GM19372 (cell line): ENCODE data around the gene VCAM1.
"Not testable (repeated sequence)": the region's sequence is repeated elsewhere in the genome, so short reads cannot be mapped to it uniquely, and the experiment has no call there.

Experiments
- ATAC-seq: cut with Tn5 transposase; IDR thresholded peaks from one replicate; pipeline ENCODE4 v1.9.1; 2021; ENCODE audit warnings: mild to moderate bottlenecking, low read depth, moderate library complexity; ENCODE audit not compliant: unreplicated experiment

Gene VCAM1

DNA sequence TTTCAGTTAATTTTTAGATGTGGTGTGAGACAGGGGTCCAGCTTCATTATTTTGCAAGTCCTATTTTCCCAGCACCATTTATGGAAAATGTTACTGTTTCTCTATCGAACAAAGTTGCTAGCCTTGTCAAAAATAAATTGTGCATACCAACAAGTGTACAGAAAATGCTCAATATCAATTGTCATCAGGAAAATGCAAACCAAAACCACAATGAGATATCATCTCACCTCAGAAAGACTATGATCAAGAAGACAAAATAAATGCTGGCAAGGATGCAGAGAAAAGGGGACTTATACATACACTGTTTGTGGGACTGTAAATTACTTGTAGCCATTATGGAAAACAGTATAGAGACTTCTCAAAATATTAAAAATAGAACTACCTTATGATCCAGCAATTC is 54.8 kb downstream of the VCAM1 start:
- no peak for ATAC-seq

DNA sequence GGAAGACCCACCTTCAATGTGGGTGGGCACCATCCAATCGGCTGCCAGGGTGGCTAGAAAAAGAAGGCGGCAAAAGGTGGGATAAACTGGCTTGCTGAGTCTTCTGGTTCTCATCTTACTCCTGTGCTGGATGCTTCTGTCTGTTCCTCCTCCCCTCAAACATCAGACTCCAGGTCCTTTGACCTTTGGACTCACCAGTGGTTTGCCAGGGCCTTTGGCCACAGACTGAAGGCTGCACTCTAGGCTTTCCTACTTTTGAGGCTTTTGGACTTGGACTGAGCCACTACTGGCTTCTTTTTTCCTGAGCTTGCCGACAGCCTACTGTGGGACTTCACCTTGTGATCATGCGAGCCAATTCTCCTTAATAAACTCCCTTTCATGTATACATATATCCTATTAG is 55.9 kb downstream of the VCAM1 start:
- ATAC-seq = no peak

DNA sequence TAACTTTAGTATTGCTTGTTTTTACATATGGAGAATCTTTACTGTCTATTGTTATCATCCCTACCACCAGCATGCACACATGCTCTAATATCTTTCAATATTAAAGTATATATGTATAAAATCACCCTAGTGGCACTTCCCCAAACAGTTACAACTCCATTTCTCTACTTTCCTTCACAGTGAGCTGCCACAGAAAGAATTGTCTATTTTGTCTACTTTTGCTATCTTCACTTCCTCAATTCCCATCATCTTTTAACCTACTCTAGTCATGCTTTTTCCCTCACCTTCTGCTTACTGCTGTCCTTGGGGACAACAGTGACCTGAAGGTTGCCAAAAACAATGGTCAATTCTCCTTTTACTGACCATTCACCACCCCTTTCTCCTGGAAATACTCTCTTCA is 59.2 kb downstream of the VCAM1 start:
- ATAC-seq = no peak

- no peak for ATAC-seq
Observed at GRCh38 chr1:100780814-100781213, 61.3 kb downstream of the VCAM1 start.

DNA sequence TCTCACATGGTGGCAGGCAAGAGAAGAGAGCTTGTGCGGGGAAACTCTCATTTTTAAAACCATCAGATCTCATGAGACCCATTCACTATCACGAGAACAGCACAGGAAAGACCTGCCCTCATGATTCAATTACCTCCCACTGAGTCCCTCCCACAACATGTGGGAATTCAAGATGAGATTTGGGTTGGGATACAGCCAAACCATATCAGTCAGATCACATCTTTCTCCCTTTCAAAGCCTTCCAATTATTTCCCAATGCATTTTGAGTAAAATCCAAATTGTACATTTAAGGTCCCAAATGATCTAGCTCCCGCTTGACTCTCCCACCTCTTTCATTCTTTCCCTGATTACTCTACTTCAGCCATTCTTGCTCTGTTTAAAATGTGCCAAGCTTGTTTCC is 62.2 kb downstream of the VCAM1 start:
- not testable (repeated sequence) for ATAC-seq

- ATAC-seq = no peak
Observed at GRCh38 chr1:100782473-100783039, 63.0 kb downstream of the VCAM1 start.

DNA sequence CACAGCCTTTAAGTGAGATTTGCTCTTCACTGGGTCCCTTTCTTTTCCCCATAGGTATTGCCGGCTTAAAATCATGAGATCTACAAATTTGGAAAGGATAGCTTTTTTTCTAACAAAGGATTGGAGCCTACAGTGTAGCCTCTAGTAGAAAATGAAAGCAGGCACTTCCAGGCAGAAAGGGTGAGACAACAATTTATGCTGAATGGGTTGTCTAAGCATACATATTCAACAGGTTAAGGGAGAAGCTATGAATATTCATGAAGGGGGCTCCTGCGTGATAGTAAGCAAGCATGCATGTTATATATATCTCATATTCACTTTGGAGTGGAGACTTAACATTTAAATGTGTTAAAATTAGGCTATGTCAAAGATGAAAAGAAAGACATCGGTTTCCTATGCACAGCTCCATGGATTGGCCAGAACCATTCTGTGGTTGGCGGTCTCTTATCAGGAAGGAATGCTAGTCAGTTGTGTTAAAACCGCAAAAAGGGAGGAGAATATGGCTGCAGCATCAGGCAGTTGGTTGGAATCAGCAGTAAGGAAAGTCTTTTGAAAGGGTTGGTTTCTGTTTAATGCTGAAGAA is 66.0 kb downstream of the VCAM1 start:
- ATAC-seq = no peak

GRCh38 chr1:100786870-100787269 is 67.3 kb downstream of the VCAM1 start:
- no peak for ATAC-seq
